Measurements from ENCODE around the gene BHLHA9.

- TF ChIP-seq EP300 (IDR thresholded peaks at IDR 0.05; ENCODE audit: borderline replicate concordance) = no peak
- TF ChIP-seq, protein P1, sequence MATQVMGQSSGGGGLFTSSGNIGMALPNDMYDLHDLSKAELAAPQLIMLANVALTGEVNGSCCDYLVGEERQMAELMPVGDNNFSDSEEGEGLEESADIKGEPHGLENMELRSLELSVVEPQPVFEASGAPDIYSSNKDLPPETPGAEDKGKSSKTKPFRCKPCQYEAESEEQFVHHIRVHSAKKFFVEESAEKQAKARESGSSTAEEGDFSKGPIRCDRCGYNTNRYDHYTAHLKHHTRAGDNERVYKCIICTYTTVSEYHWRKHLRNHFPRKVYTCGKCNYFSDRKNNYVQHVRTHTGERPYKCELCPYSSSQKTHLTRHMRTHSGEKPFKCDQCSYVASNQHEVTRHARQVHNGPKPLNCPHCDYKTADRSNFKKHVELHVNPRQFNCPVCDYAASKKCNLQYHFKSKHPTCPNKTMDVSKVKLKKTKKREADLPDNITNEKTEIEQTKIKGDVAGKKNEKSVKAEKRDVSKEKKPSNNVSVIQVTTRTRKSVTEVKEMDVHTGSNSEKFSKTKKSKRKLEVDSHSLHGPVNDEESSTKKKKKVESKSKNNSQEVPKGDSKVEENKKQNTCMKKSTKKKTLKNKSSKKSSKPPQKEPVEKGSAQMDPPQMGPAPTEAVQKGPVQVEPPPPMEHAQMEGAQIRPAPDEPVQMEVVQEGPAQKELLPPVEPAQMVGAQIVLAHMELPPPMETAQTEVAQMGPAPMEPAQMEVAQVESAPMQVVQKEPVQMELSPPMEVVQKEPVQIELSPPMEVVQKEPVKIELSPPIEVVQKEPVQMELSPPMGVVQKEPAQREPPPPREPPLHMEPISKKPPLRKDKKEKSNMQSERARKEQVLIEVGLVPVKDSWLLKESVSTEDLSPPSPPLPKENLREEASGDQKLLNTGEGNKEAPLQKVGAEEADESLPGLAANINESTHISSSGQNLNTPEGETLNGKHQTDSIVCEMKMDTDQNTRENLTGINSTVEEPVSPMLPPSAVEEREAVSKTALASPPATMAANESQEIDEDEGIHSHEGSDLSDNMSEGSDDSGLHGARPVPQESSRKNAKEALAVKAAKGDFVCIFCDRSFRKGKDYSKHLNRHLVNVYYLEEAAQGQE (IDR thresholded peaks at IDR 0.05; ENCODE audit: low read depth) = no peak
- TF ChIP-seq TAF1 (IDR thresholded peaks at IDR 0.05; ENCODE audit: low read depth) = no peak
- TF ChIP-seq CREB1 (IDR thresholded peaks at IDR 0.05; ENCODE audit: low read depth) = no peak
- TF ChIP-seq TCF12 (IDR thresholded peaks at IDR 0.05; ENCODE audit: low read depth) = no peak
- no peak for TF ChIP-seq USF1 (IDR thresholded peaks at IDR 0.05)
- TF ChIP-seq MAX (IDR thresholded peaks at IDR 0.05) = no peak
- TF ChIP-seq YY1 (IDR thresholded peaks at IDR 0.05; ENCODE audit: low read depth) = no peak
These were observed at the start of gene BHLHA9 for GRCh38 chr17:1270210-1271029.
